LNCaP clone FGC (cell line): ENCODE results near the gene CLN6.
"Not testable (repeated sequence)": the region's sequence is repeated elsewhere in the genome, so short reads cannot be mapped to it uniquely, and the experiment has no call there.

Experiments
- DNase-seq: peaks from one replicate; pipeline ENCODE4 v3.0.0-alpha.2; 2011; ENCODE audit warnings: low read depth
- H3K4me3 ChIP-seq: 2 replicates; pipeline ENCODE4 v1.5.1; 2011; ENCODE audit warnings: mild to moderate bottlenecking, low read depth, low read length, control low read depth
- CTCF ChIP-seq: IDR thresholded peaks from 2 replicates; pipeline ENCODE4 v1.5.1; 2012; ENCODE audit warnings: mild to moderate bottlenecking; ENCODE audit not compliant: control insufficient read depth, insufficient read depth; ENCODE audit errors: extremely low read depth

Gene CLN6

DNA sequence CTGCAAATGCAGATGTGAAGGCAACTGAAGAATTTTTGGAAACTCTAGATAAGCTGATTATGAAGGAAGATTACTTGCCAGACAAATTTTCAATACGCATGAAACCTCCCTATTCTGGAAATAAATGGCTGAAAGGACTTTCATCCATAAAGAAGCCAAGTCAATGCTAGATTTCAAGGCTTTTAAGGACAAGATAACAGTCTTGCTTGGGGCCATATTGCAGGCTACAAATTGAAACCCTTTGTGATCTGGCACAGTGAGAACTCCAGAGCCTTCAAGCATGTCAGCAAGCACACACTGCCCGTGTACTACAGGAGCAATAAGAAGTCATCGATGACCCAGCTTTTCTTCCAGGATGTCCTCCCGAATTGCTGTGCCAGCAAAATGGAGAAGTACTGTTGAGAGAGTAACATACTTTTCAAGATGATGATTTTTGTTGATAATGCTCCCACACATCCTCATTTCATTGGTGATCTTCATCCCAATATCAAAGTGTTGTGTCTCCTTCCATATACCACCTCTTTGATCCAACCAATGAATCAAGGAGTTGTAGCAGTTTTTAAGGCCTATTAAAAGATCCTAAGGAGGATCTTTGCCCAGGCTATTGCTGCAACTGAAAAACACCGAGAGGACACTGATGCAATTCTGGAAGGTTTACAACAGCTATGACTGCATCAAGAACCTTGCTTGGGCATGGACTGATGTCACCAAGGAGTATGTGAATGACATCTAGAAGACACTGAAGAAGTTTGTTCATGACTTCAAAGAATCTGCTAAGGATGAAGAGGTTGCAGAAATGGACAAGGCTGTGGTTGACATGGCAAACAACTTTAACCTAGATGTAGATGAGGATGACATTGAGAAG, 44.7 kb downstream of the CLN6 start:
- TF ChIP-seq CTCF: no peak
- no peak for DNase-seq

DNA sequence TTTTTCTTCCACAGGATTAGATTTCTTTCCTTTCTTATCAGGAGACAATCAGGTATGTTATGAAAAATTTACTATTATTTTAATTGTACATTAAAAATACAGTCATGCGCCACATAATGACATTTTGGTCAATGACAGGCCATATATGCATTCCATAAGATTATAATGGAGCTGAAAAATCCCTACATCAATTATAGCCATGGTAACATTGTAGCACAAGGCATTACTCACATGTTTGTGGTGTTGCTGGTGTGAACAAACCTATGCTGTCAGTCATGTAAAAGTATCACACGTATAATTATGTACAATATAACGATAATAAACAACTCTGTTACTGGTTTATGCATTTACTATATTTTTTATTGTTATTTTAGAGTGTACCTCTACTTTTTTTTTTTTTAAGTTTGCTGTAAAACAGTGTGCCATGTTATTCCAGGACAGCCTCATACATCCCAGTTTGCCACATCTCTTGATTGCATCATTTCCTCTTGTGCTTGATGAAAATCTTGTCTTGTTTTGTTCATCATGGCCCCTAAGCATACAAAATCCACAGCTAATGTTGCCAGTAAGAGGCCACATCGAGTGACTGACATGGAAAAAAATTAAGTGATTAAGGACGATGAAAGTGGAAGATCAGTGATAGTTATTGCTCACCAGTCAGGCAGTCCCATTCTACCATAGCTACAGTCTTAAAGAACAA, 45.8 kb downstream of the CLN6 start:
- TF ChIP-seq CTCF: no peak
- DNase-seq: no peak
- no peak overlapping the region for H3K4me3 ChIP-seq

More for the DNA sequence above, 44.7 kb downstream of the CLN6 start:
- no peak overlapping the region for H3K4me3 ChIP-seq

DNA sequence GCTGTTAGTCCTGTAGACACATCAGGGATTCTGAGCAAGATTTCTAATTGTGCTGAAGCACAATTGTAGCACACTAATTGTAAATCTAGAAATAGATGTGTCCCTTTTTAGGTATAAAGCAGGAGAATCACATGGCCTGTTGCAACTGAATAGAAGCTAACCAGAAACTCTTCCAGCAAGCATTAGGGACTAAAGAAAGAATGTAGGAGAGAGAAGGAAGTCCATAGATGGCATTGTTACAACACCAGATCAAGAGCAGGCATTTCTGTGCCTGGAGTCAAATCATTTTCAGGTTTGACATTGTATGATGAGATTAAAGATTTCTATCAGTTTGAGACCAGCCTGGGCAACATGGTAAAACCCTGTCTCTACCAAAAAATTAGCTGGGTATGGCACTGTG, 51.8 kb downstream of the CLN6 start:
- DNase-seq: no peak
- TF ChIP-seq CTCF: no peak
- no peak overlapping the region for H3K4me3 ChIP-seq

DNA sequence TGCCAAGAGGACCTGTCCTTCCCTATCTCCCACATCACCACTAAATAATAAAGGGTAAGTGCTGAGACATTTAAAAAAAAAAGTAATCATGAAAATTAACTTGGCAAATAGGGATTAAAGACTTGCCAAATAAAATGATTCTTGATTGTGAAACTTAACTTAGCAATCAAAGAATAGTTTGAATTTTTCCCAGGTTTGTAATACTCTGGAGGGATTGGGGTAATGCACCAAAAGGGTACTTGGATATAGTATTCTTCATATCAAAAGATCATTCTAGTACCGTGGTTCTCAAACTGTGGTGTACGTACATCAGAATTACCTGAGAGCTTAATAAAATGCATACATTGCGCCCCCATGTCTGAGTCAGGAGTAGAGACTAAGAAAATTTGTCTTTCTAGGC, 52.9 kb downstream of the CLN6 start:
- H3K4me3 ChIP-seq: no peak overlapping the region
- DNase-seq: no peak
- no peak for TF ChIP-seq CTCF

DNA sequence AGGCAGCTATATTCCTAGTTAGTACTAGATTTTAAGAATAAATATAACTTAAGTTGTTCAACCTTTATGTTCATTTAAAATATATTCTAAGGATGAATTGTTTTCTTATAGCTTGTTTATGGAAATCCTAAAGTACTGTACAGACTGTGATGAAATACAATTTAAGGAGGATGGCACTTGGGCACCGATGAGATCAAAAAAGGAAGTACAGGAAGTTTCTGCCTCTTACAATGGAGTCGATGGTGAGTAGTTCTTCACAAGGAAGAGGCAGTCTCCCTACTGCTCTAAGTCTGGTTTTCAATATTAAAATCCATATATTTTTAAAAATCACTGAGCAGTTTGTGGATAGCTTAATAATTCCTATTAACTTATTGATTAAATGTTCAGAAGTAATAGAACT, 54.0 kb downstream of the CLN6 start:
- no peak overlapping the region for H3K4me3 ChIP-seq
- TF ChIP-seq CTCF: no peak
- no peak for DNase-seq

GRCh38 chr15:68173119-68173518, 56.4 kb downstream of the CLN6 start:
- no peak for DNase-seq
- H3K4me3 ChIP-seq: no peak overlapping the region
- no peak for TF ChIP-seq CTCF

DNA sequence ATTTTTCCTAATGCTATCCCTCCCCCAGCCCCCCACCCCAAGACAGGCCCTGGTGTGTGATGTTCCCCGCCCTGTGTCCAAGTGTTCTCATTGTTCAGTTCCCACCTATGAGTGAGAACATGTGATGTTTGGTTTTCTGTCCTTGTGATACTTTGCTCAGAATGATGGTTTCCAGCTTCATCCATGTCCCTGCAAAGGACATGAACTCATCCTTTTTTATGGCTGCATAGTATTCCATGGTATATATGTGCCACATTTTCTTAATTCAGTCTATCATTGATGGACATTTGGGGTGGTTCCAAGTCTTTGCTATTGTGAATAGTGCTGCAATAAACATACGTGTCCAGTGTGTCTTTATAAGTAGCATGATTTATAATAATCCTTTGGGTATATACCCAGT, 57.5 kb downstream of the CLN6 start:
- DNase-seq, H3K4me3 ChIP-seq: not testable (repeated sequence)
